Measurements from ENCODE around the gene CXXC5.

The CXXC5 gene

GRCh38 chr5:139657363-139658321 is 9.5 kb downstream of the CXXC5 start:
- no peak for TF ChIP-seq CTCF (IDR thresholded peaks at IDR 0.05; ENCODE audit: low read length, missing control alignments)
- no peak overlapping the region for H3K4me3 ChIP-seq (replicated peaks; ENCODE audit: low read depth, low read length)
- no peak for DNase-seq (ENCODE audit: low read depth)

- TF ChIP-seq CTCF (IDR thresholded peaks at IDR 0.05; ENCODE audit: low read length, missing control alignments), result no peak
- no peak overlapping the region for H3K4me3 ChIP-seq (replicated peaks; ENCODE audit: low read depth, low read length)
- DNase-seq (ENCODE audit: low read depth), result no peak
These were observed 10.4 kb downstream of the CXXC5 start for GRCh38 chr5:139658501-139658927.

GRCh38 chr5:139658928-139659667 is 10.9 kb downstream of the CXXC5 start:
- peak; percentile 72 for DNase-seq (ENCODE audit: low read depth)
- peak overlapping the region; percentile 36 for H3K4me3 ChIP-seq (replicated peaks; ENCODE audit: low read depth, low read length)
- TF ChIP-seq CTCF (IDR thresholded peaks at IDR 0.05; ENCODE audit: low read length, missing control alignments), result no peak

GRCh38 chr5:139659695-139660101 is 11.5 kb downstream of the CXXC5 start:
- peak overlapping the region; percentile 36 for H3K4me3 ChIP-seq (replicated peaks; ENCODE audit: low read depth, low read length)
- no peak for DNase-seq (ENCODE audit: low read depth)
- TF ChIP-seq CTCF (IDR thresholded peaks at IDR 0.05; ENCODE audit: low read length, missing control alignments), result no peak

GRCh38 chr5:139660105-139660922 is 12.2 kb downstream of the CXXC5 start:
- no peak for TF ChIP-seq CTCF (IDR thresholded peaks at IDR 0.05; ENCODE audit: low read length, missing control alignments)
- H3K4me3 ChIP-seq (replicated peaks; ENCODE audit: low read depth, low read length), result peak overlapping the region; percentile 36
- no peak for DNase-seq (ENCODE audit: low read depth)

Measured in fibroblast of pulmonary artery (primary cell).